GM12878 (cell line): Measurements from ENCODE around the gene SYPL1. TPM values are rescaled to one million over a fixed set of nuclear protein-coding genes. Genes with fewer than 3 reads are reported as not detected.

Source experiments
- ATF7 ChIP-seq: fragments of 450-650 bp; IDR thresholded peaks from 2 replicates; pipeline ENCODE4 v1.6.1; 2016; ENCODE audit warnings: low read depth, mild to moderate bottlenecking
- BACH1 ChIP-seq: fragments of 450-650 bp; IDR thresholded peaks from 2 replicates; pipeline ENCODE4 v1.6.1; 2017; ENCODE audit warnings: mild to moderate bottlenecking, borderline replicate concordance
- BCL11A ChIP-seq: IDR thresholded peaks from 2 replicates; pipeline ENCODE4 v1.6.1; 2011; ENCODE audit warnings: low read depth, low read length
- CREM ChIP-seq: IDR thresholded peaks from 2 replicates; pipeline ENCODE4 v1.6.1; 2014; ENCODE audit warnings: antibody characterized with exemption, low read depth
- DPF2 ChIP-seq: fragments of 450-650 bp; IDR thresholded peaks from 2 replicates; pipeline ENCODE4 v1.6.1; 2017; ENCODE audit warnings: mild to moderate bottlenecking
- IKZF1 ChIP-seq: fragments of 450-650 bp; conservative IDR thresholded peaks from 2 replicates; pipeline ENCODE4 v1.6.1; 2017; ENCODE audit warnings: antibody characterized with exemption, mild to moderate bottlenecking
- IKZF2 ChIP-seq, 2 experiments: fragments of 450-650 bp; IDR thresholded peaks; 2 replicates each; pipeline ENCODE4 v1.6.1; 2017; ENCODE audit warnings: mild to moderate bottlenecking in 2 of 2, moderate library complexity in 2 of 2
- JUNB ChIP-seq: IDR thresholded peaks from 2 replicates; pipeline ENCODE4 v1.6.1; 2016; ENCODE audit warnings: antibody characterized with exemption, mild to moderate bottlenecking
- MTA3 ChIP-seq: IDR thresholded peaks from 2 replicates; pipeline ENCODE4 v1.6.1; 2012; ENCODE audit warnings: low read length, inconsistent platforms, borderline replicate concordance
- NFIC ChIP-seq: IDR thresholded peaks from 2 replicates; pipeline ENCODE4 v1.6.1; 2012; ENCODE audit warnings: low read depth, mild to moderate bottlenecking, inconsistent platforms, low read length, moderate library complexity
- RUNX3 ChIP-seq: IDR thresholded peaks from 2 replicates; pipeline ENCODE4 v1.6.1; 2012; ENCODE audit warnings: low read length, inconsistent platforms
- SPI1 ChIP-seq: IDR thresholded peaks from 2 replicates; pipeline ENCODE4 v1.6.1; 2011; ENCODE audit warnings: low read depth, mild to moderate bottlenecking, low read length, moderate library complexity, borderline replicate concordance; ENCODE audit not compliant: insufficient read depth
- ZNF217 ChIP-seq: fragments of 450-650 bp; IDR thresholded peaks from 2 replicates; pipeline ENCODE4 v1.6.1; 2017; ENCODE audit warnings: antibody characterized with exemption, mild to moderate bottlenecking
- polyA plus RNA-seq, 11 experiments: library from polyadenylated mRNA; depleted of rRNA in 4 of 11; unstranded in 6 of 11; stranded (reverse) in 5 of 11; fragments of >200 nt; fragmentation: Nextera tagmentation in 4 of 11; fragmentation: Illumina TruSeq in 1 of 11; extraction: Ambion mirVana in 4 of 11; extraction: Trizol in 1 of 11; gene quantifications; 1 replicate in 1 of 11; 2 replicates in 10 of 11; pipeline versions ENCODE4 v1.2.1 to v1.2.3, GENCODE V29; 2011 to 2016; ENCODE audit warnings: inconsistent platforms in 2 of 11, missing spikeins in 2 of 11, low read depth in 1 of 11
- total RNA-seq, 4 experiments: library from RNA; depleted of rRNA in 3 of 4; stranded (reverse); fragments of >200 nt in 3 of 4; fragmentation: Illumina TruSeq in 1 of 4; extraction: Trizol in 1 of 4; gene quantifications; 2 replicates each; pipeline versions ENCODE4 v1.2.1 to v1.2.3, GENCODE V29; 2013 to 2021
- TF ChIP-seq, protein P1 (sequence below): fragments of 450-650 bp; IDR thresholded peaks from 2 replicates; pipeline ENCODE4 v1.6.1; 2017; ENCODE audit warnings: mild to moderate bottlenecking, moderate library complexity
- TF ChIP-seq, protein P2 (sequence below): fragments of 450-650 bp; IDR thresholded peaks from 2 replicates; pipeline ENCODE4 v1.6.1; 2017; ENCODE audit warnings: mild to moderate bottlenecking
- TF ChIP-seq, protein P3 (sequence below): IDR thresholded peaks from 2 replicates; pipeline ENCODE4 v1.6.1; 2012; ENCODE audit warnings: low read length, inconsistent platforms

The SYPL1 gene
- total and polyA plus RNA-seq, 10 of the 15 experiments (the other 5 are each of a cell fraction or from before 2014, with no cell fraction given), result 34.5 to 177 (median 87.3) TPM

GRCh38 chr7:106089647-106090046, 22.5 kb downstream of the SYPL1 start (continued):
- TF ChIP-seq, protein P1, sequence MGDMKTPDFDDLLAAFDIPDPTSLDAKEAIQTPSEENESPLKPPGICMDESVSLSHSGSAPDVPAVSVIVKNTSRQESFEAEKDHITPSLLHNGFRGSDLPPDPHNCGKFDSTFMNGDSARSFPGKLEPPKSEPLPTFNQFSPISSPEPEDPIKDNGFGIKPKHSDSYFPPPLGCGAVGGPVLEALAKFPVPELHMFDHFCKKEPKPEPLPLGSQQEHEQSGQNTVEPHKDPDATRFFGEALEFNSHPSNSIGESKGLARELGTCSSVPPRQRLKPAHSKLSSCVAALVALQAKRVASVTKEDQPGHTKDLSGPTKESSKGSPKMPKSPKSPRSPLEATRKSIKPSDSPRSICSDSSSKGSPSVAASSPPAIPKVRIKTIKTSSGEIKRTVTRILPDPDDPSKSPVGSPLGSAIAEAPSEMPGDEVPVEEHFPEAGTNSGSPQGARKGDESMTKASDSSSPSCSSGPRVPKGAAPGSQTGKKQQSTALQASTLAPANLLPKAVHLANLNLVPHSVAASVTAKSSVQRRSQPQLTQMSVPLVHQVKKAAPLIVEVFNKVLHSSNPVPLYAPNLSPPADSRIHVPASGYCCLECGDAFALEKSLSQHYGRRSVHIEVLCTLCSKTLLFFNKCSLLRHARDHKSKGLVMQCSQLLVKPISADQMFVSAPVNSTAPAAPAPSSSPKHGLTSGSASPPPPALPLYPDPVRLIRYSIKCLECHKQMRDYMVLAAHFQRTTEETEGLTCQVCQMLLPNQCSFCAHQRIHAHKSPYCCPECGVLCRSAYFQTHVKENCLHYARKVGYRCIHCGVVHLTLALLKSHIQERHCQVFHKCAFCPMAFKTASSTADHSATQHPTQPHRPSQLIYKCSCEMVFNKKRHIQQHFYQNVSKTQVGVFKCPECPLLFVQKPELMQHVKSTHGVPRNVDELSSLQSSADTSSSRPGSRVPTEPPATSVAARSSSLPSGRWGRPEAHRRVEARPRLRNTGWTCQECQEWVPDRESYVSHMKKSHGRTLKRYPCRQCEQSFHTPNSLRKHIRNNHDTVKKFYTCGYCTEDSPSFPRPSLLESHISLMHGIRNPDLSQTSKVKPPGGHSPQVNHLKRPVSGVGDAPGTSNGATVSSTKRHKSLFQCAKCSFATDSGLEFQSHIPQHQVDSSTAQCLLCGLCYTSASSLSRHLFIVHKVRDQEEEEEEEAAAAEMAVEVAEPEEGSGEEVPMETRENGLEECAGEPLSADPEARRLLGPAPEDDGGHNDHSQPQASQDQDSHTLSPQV, result no peak
- TF ChIP-seq ATF7 (0 out of 2 replicates have a peak, but pooled peaks have one; percentile 24), BCL11A (no peak), NFIC (peak; percentile 72), JUNB (peak; percentile 64), BACH1 (no peak), RUNX3 (peak; percentile 74), IKZF1 (0 out of 2 replicates have a peak, but pooled peaks have one; percentile 21), SPI1 (peak; percentile 93), IKZF2 (IDR thresholded peaks at IDR 0.05) (peak; percentile 40 to 62; a peak in 3 of 4 replicates), ZNF217 (no peak), DPF2 (peak; percentile 63; the same call in 1 of the 2 replicates), CREM (peak; percentile 19; the same call in 1 of the 2 replicates), MTA3 (0 out of 2 replicates have a peak, but pooled peaks have one; percentile 37)
- TF ChIP-seq, protein P2, sequence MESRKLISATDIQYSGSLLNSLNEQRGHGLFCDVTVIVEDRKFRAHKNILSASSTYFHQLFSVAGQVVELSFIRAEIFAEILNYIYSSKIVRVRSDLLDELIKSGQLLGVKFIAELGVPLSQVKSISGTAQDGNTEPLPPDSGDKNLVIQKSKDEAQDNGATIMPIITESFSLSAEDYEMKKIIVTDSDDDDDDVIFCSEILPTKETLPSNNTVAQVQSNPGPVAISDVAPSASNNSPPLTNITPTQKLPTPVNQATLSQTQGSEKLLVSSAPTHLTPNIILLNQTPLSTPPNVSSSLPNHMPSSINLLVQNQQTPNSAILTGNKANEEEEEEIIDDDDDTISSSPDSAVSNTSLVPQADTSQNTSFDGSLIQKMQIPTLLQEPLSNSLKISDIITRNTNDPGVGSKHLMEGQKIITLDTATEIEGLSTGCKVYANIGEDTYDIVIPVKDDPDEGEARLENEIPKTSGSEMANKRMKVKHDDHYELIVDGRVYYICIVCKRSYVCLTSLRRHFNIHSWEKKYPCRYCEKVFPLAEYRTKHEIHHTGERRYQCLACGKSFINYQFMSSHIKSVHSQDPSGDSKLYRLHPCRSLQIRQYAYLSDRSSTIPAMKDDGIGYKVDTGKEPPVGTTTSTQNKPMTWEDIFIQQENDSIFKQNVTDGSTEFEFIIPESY, result no peak
- TF ChIP-seq, protein P3, sequence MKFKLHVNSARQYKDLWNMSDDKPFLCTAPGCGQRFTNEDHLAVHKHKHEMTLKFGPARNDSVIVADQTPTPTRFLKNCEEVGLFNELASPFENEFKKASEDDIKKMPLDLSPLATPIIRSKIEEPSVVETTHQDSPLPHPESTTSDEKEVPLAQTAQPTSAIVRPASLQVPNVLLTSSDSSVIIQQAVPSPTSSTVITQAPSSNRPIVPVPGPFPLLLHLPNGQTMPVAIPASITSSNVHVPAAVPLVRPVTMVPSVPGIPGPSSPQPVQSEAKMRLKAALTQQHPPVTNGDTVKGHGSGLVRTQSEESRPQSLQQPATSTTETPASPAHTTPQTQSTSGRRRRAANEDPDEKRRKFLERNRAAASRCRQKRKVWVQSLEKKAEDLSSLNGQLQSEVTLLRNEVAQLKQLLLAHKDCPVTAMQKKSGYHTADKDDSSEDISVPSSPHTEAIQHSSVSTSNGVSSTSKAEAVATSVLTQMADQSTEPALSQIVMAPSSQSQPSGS, result peak; percentile 59; the same call in 1 of the 2 replicates
